ENCODE results near the gene GPR17. TPM values are rescaled to one million over a fixed set of nuclear protein-coding genes. Genes with fewer than 3 reads are reported as not detected.

The GPR17 gene
- total RNA-seq, 4 donors from 2014 or later = not detected

DNA sequence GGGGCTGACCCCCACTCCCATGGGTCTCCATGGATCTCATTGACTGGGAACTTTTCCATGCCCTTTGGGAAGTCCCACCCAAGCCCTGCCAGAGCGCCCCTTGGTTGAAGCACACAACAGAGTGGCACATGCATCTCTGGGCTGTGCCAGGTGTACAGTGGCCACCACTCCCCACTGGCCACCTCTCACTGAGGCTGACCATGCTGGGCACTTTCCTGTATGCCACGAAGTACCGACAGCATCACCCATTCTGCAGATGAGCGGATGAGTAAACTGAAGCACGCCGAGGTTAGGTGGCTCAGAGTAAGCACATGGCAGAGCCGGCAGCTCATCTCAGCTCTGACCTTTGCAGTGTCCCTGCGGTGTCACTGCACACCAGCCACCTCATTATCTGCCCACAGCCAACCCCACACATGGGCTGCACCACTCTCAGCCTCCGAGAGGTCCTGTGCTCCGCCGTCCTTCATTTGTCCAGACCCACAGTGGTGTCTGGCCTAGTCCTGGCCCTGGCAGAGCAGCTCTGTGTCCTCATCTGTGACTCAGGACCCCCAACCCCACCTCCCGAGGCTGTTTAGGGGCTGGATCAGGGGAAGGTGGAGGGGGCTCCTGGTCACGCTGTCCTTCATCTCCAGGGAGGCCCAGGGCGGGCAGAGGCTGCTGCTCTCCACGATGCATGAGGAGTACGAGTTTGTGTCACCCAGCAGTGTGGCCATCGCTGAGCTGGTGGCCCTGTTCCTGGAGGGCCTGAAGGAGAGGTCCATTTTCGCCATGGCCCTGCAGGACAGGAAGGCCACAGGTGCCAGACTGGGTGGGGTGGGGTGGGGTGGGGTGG, 18.0 kb upstream of the GPR17 start:
- intact Hi-C loops (cut with DNase I) = no loop called here
- H3K4me3 ChIP-seq (replicated peaks in 1 of 3) = no peak overlapping the region
- WGBS, 2 donors = 82 to 85% methylated on average over 15 of the region's 18 CpGs
- H3K27ac ChIP-seq = no peak overlapping the region
- TF ChIP-seq, protein P1, sequence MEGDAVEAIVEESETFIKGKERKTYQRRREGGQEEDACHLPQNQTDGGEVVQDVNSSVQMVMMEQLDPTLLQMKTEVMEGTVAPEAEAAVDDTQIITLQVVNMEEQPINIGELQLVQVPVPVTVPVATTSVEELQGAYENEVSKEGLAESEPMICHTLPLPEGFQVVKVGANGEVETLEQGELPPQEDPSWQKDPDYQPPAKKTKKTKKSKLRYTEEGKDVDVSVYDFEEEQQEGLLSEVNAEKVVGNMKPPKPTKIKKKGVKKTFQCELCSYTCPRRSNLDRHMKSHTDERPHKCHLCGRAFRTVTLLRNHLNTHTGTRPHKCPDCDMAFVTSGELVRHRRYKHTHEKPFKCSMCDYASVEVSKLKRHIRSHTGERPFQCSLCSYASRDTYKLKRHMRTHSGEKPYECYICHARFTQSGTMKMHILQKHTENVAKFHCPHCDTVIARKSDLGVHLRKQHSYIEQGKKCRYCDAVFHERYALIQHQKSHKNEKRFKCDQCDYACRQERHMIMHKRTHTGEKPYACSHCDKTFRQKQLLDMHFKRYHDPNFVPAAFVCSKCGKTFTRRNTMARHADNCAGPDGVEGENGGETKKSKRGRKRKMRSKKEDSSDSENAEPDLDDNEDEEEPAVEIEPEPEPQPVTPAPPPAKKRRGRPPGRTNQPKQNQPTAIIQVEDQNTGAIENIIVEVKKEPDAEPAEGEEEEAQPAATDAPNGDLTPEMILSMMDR (IDR thresholded peaks at IDR 0.05) = no peak
- TF ChIP-seq POLR2A (IDR thresholded peaks at IDR 0.05) = no peak
- H3K27me3 ChIP-seq = no peaks in the 10 kb centered on the region
- no peaks in the 10 kb centered on the region for H3K9me3 ChIP-seq
- no peak for DNase-seq
- no peaks in the 10 kb centered on the region for H3K36me3 ChIP-seq
- no peaks in the 10 kb centered on the region for H3K4me1 ChIP-seq

GRCh38 chr2:127628767-127629614, 17.0 kb upstream of the GPR17 start:
- H3K4me1 ChIP-seq = peaks cover 0 to 8% of the 10 kb centered on the region in 2 donors
- H3K27ac ChIP-seq = no peak overlapping the region
- no peak overlapping the region for H3K4me3 ChIP-seq (replicated peaks in 1 of 3)
- H3K36me3 ChIP-seq = no peaks in the 10 kb centered on the region
- no peak for DNase-seq
- no peaks in the 10 kb centered on the region for H3K9me3 ChIP-seq
- WGBS, 2 donors = 79 to 92% methylated on average over 12 to 16 of the region's 17 CpGs
- TF ChIP-seq, protein P1 (IDR thresholded peaks at IDR 0.05) = no peak
- no peak for TF ChIP-seq POLR2A (IDR thresholded peaks at IDR 0.05)
- no peaks in the 10 kb centered on the region for H3K27me3 ChIP-seq
- intact Hi-C loops (cut with DNase I) = no loop called here

GRCh38 chr2:127629637-127630036, 16.3 kb upstream of the GPR17 start:
- Histone ChIP-seq H3K4me1 (peaks cover 0 to 15% of the 10 kb centered on the region in 2 donors), H3K27me3 (no peaks in the 10 kb centered on the region), H3K4me3 (replicated peaks in 1 of 3) (no peak overlapping the region), H3K9me3 (no peaks in the 10 kb centered on the region), H3K27ac (no peak overlapping the region), H3K36me3 (no peaks in the 10 kb centered on the region)
- 74 to 100% methylated on average over 1 to 9 of the region's 9 CpGs for WGBS, 2 donors
- DNase-seq = no peak
- TF ChIP-seq, protein P1 (IDR thresholded peaks at IDR 0.05) = no peak
- TF ChIP-seq POLR2A (IDR thresholded peaks at IDR 0.05) = no peak
- intact Hi-C loops (cut with DNase I) = no loop called here

DNA sequence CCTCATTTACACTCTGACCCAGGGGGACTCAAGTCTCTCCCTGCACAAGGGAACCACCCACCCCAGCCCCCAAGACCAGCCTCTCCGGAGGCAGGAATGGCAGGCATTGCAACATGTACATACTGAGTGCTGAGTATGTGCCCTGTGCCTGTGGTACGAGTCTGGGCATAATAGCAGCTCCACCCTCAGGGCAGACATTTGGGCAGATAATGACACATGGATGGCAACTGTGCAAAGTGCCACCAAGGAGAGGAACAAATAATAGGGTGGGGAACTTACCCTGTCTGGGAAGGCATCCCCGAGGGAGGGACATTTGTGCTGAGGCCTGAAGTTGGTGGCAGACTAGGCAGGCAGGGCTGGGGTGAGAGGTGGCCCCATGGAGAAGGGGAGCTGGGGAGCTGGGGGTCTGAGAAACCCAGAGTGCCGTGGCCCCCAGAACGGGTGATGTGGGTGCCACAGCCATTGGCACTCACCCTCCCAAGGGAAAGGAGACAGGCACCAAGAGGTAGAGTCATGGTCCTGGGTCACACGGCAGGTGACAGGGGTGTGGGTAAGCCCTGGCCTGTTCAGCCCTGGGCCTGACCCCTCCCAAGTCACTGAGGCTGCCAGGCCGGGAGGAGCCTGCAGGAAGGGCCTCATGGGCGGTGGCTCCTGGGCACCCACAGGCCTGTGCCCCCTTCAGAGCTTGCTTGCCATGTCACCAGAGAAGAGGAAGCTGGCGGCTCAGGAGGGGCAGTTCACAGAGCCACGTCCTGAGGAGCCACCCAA, 15.7 kb upstream of the GPR17 start:
- 69 to 84% methylated on average over 6 to 7 of the region's 10 CpGs for WGBS, 2 donors
- Histone ChIP-seq H3K4me3 (replicated peaks in 1 of 3) (no peak overlapping the region), H3K9me3 (no peaks in the 10 kb centered on the region), H3K27me3 (no peaks in the 10 kb centered on the region), H3K27ac (no peak overlapping the region), H3K4me1 (peaks cover 0 to 15% of the 10 kb centered on the region in 2 donors), H3K36me3 (no peaks in the 10 kb centered on the region)
- TF ChIP-seq, protein P1 (IDR thresholded peaks at IDR 0.05) = no peak
- no peak for TF ChIP-seq POLR2A (IDR thresholded peaks at IDR 0.05)
- no peak for DNase-seq
- intact Hi-C loops (cut with DNase I) = no loop called here

Data from thyroid gland (tissue), 4 donors.